HEK293T (cell line): ENCODE data around the gene TMEM87B.

Experiments
- CTCF ChIA-PET: fragments of 350-600 bp; formaldehyde crosslinking; extraction: SDS; loops from one replicate; lab custom pipeline; 2021; ENCODE audit warnings: antibody characterized with exemption, inconsistent platforms; lab: Yijun Ruan, JAX
- POLR2A ChIA-PET: fragments of 350-600 bp; formaldehyde crosslinking; extraction: SDS; loops from one replicate; lab custom pipeline; 2020; ENCODE audit warnings: antibody characterized with exemption, inconsistent platforms; lab: Yijun Ruan, JAX
- DNase-seq: peaks from one replicate; pipeline ENCODE4 v3.0.0; 2012; ENCODE audit warnings: mixed read lengths; ENCODE audit errors: extremely low spot score
- ARNT ChIP-seq: fragments of 450-650 bp; IDR thresholded peaks from 2 replicates; pipeline ENCODE4 v1.6.1; 2017; ENCODE audit warnings: mild to moderate bottlenecking
- BHLHE40 ChIP-seq: fragments of 450-650 bp; IDR thresholded peaks from 2 replicates; pipeline ENCODE4 v1.6.1; 2016; ENCODE audit warnings: mild to moderate bottlenecking, moderate library complexity, borderline replicate concordance
- CTBP1 ChIP-seq: fragments of 450-650 bp; IDR thresholded peaks from 2 replicates; pipeline ENCODE4 v1.6.1; 2016; ENCODE audit warnings: borderline replicate concordance
- ELF4 ChIP-seq: fragments of 450-650 bp; IDR thresholded peaks from 2 replicates; pipeline ENCODE4 v1.6.1; 2017; ENCODE audit warnings: antibody characterized with exemption
- FOXA1 ChIP-seq: fragments of 450-650 bp; IDR thresholded peaks from 2 replicates; pipeline ENCODE4 v1.6.1; 2016; ENCODE audit warnings: mild to moderate bottlenecking
- FOXK2 ChIP-seq: fragments of 450-650 bp; IDR thresholded peaks from 2 replicates; pipeline ENCODE4 v1.6.1; 2016; ENCODE audit warnings: mild to moderate bottlenecking
- FOXM1 ChIP-seq: fragments of 450-650 bp; IDR thresholded peaks from 2 replicates; pipeline ENCODE4 v1.6.1; 2017; ENCODE audit warnings: mild to moderate bottlenecking, borderline replicate concordance
- HDGF ChIP-seq: fragments of 450-650 bp; IDR thresholded peaks from 2 replicates; pipeline ENCODE4 v1.6.1; 2017; ENCODE audit warnings: antibody characterized with exemption, borderline replicate concordance
- L3MBTL2 ChIP-seq: fragments of 450-650 bp; conservative IDR thresholded peaks from 2 replicates; pipeline ENCODE4 v1.6.1; 2016; ENCODE audit warnings: mild to moderate bottlenecking
- LEF1 ChIP-seq: fragments of 450-650 bp; IDR thresholded peaks from 2 replicates; pipeline ENCODE4 v1.6.1; 2017; ENCODE audit warnings: mild to moderate bottlenecking, borderline replicate concordance
- NFRKB ChIP-seq: fragments of 450-650 bp; IDR thresholded peaks from 2 replicates; pipeline ENCODE4 v1.6.1; 2016; ENCODE audit warnings: mild to moderate bottlenecking, moderate library complexity
- PKNOX1 ChIP-seq: fragments of 450-650 bp; IDR thresholded peaks from 2 replicates; pipeline ENCODE4 v1.6.1; 2016
- SP1 ChIP-seq: fragments of 450-650 bp; IDR thresholded peaks from 2 replicates; pipeline ENCODE4 v1.6.1; 2017
- SUZ12 ChIP-seq: fragments of 450-650 bp; IDR thresholded peaks from 2 replicates; pipeline ENCODE4 v1.6.1; 2016; ENCODE audit warnings: mild to moderate bottlenecking
- TARDBP ChIP-seq: fragments of 450-650 bp; IDR thresholded peaks from 2 replicates; pipeline ENCODE4 v1.6.1; 2016
- ZNF384 ChIP-seq: fragments of 450-650 bp; IDR thresholded peaks from 2 replicates; pipeline ENCODE4 v1.6.1; 2016

TMEM87B gene

GRCh38 chr2:112073875-112074274, 18.8 kb downstream of the TMEM87B start:
- ChIA-PET CTCF (no interaction called here), POLR2A (no interaction called here)
- TF ChIP-seq PKNOX1: no peak
- no peak for TF ChIP-seq FOXK2
- TF ChIP-seq TARDBP: no peak
- no peak for TF ChIP-seq ZNF384
- TF ChIP-seq FOXA1: no peak
- TF ChIP-seq LEF1: no peak
- no peak for DNase-seq

DNA sequence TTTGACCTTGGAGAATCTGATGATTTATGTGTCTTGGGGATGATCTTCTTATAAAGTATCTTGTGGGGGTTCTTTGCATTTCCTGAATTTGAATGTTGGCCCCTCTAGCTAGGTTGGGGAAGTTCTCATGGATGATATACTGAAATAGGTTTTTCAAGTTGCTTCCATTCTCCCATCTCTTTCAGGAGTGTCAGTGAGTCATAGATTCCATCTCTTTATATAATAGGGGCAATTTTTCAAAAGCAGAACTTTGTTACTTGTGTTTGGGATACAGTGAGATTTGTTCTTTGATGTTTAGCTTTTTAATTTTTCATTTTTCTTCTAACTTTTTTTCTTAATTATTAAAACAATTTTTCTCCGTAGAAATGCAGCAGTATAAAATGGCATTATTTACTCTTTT, 19.4 kb downstream of the TMEM87B start:
- POLR2A ChIA-PET: no interaction called here
- no peak for DNase-seq
- CTCF ChIA-PET: no interaction called here
- TF ChIP-seq FOXM1 (no peak), HDGF (no peak), SP1 (no peak), FOXA1 (no peak), NFRKB (no peak), ARNT (no peak), ZNF384 (no peak), BHLHE40 (no peak), PKNOX1 (no peak), FOXK2 (no peak), CTBP1 (no peak), TARDBP (no peak), ELF4 (no peak), L3MBTL2 (no peak), LEF1 (no peak), SUZ12 (no peak)

DNA sequence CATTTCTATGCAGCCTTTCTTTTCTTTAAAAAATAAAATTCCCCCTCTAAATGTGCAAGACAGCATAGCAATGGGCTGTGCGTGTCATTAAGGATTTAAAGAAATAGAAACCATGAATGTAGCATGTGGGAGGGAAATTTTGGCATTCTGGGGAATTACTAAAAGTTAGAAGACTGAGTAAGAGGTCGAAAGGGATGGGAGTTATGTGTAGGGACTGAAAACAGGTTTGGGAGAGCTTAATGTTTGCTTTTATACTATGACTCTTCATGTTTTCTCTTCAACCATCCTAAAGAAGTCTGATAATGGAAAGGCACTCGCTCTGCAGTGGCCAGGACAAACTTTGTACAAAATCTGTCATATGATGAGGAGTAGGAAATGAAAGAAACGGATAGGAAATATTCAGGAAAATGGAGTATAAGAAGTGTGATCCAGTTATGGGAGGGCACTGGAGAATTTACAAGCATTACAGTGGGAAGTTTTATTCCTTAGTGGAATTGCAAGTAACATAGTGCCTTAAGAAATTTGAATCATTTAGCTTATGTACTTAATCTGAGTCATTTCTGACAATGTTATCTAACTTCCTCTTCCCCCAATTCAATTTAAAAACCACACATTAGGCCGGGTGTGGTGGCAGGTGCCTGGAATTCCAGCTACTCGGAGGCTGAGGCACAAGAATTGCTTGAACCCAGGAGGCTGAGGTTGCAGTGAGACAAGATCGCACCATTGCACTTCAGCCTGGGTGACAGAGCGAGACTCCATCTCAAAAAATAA, 20.6 kb downstream of the TMEM87B start:
- no peak for DNase-seq
- POLR2A ChIA-PET: interaction anchor here (0.7 kb wide), 1 partner anchor 13 kb away, joined by 3 read pairs; no protein-coding TSS in a partner anchor
- CTCF ChIA-PET: no interaction called here
- TF ChIP-seq HDGF (no peak), NFRKB (no peak), L3MBTL2 (no peak), PKNOX1 (no peak), TARDBP (no peak), FOXM1 (no peak)

- ChIA-PET CTCF (no interaction called here), POLR2A (no interaction called here)
- DNase-seq: no peak
- TF ChIP-seq ZNF384: no peak
- no peak for TF ChIP-seq FOXA1
- no peak for TF ChIP-seq LEF1
- TF ChIP-seq CTBP1: no peak
- TF ChIP-seq ARNT: no peak
- no peak for TF ChIP-seq FOXM1
- no peak for TF ChIP-seq NFRKB
- TF ChIP-seq SP1: no peak
- TF ChIP-seq PKNOX1: no peak
- TF ChIP-seq ELF4: no peak
- no peak for TF ChIP-seq FOXK2
- TF ChIP-seq TARDBP: no peak
- no peak for TF ChIP-seq SUZ12
- TF ChIP-seq HDGF: no peak
- no peak for TF ChIP-seq L3MBTL2
- no peak for TF ChIP-seq BHLHE40
These were observed 22.7 kb downstream of the TMEM87B start for GRCh38 chr2:112077814-112078213.

DNA sequence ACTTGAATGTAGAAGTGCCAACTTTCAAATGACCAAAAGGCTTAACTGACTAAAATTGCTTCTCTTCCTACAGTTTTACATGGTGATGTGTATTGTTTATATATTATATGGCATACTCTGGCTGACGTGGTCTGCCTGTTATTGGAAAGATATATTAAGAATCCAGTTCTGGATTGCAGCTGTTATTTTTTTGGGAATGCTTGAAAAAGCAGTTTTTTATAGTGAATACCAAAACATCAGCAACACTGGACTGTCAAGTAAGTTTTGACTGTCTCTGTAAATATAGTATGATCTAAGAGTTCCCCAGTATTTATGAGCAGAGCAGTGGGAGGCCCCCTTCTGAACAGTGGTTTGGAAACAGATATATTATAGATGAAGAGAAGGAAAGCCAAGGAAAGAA, 26.2 kb downstream of the TMEM87B start:
- ChIA-PET CTCF (no interaction called here), POLR2A (no interaction called here)
- DNase-seq: no peak
- TF ChIP-seq ZNF384: no peak
- TF ChIP-seq LEF1: no peak
- no peak for TF ChIP-seq SP1
- TF ChIP-seq TARDBP: no peak
- TF ChIP-seq PKNOX1: no peak
- TF ChIP-seq HDGF: no peak
- no peak for TF ChIP-seq SUZ12
- TF ChIP-seq ARNT: no peak
- no peak for TF ChIP-seq FOXA1
- no peak for TF ChIP-seq L3MBTL2
- TF ChIP-seq FOXM1: no peak
- no peak for TF ChIP-seq FOXK2
- no peak for TF ChIP-seq CTBP1
- no peak for TF ChIP-seq BHLHE40
